IPS-20b (cell line): ENCODE measurements around the gene SFXN3.

Experiments
- H3K27ac ChIP-seq: one replicate; pipeline ENCODE4 v1.5.1; 2013; ENCODE audit warnings: low read length
- H3K27me3 ChIP-seq: 2 replicates; pipeline ENCODE4 v1.6.1; 2013; ENCODE audit warnings: mild to moderate bottlenecking, low read length, inconsistent platforms; ENCODE audit not compliant: insufficient read depth
- H3K36me3 ChIP-seq: 2 replicates; pipeline ENCODE4 v1.6.1; 2013; ENCODE audit warnings: low read depth, mild to moderate bottlenecking, inconsistent platforms, low read length, moderate library complexity; ENCODE audit not compliant: insufficient read depth
- H3K4me1 ChIP-seq: 2 replicates; pipeline ENCODE4 v1.6.1; 2013; ENCODE audit warnings: mild to moderate bottlenecking, control low read depth, inconsistent platforms, low read length, moderate library complexity; ENCODE audit not compliant: insufficient read depth
- H3K4me3 ChIP-seq: 2 replicates; pipeline ENCODE4 v1.5.1; 2013; ENCODE audit warnings: mild to moderate bottlenecking, low read length, inconsistent platforms
- H3K9ac ChIP-seq: 2 replicates; pipeline ENCODE4 v1.6.1; 2013; ENCODE audit warnings: low read depth, mild to moderate bottlenecking, inconsistent platforms, low read length, moderate library complexity
- H3K9me3 ChIP-seq: 2 replicates; pipeline ENCODE4 v1.6.1; 2013; ENCODE audit warnings: mild to moderate bottlenecking, low read depth, low read length, inconsistent platforms; ENCODE audit not compliant: insufficient read depth

The SFXN3 gene

GRCh38 chr10:101073631-101074030, 42.6 kb downstream of the SFXN3 start:
- no peak overlapping the region for H3K9ac ChIP-seq
- no peak overlapping the region for H3K27ac ChIP-seq
- peak overlapping the region; percentile 46; the same call in 1 of the 2 replicates for H3K4me3 ChIP-seq
- H3K4me1 ChIP-seq: no peaks in the 10 kb centered on the region
- no peaks in the 10 kb centered on the region for H3K9me3 ChIP-seq
- H3K36me3 ChIP-seq: no peaks in the 10 kb centered on the region
- peaks cover 78% of the 10 kb centered on the region for H3K27me3 ChIP-seq

- Histone ChIP-seq H3K27me3 (peaks cover 92% of the 10 kb centered on the region), H3K4me1 (no peaks in the 10 kb centered on the region), H3K9me3 (no peaks in the 10 kb centered on the region), H3K4me3 (no peak overlapping the region), H3K9ac (no peak overlapping the region), H3K27ac (no peak overlapping the region), H3K36me3 (no peaks in the 10 kb centered on the region)
Observed at GRCh38 chr10:101075775-101076174, 44.7 kb downstream of the SFXN3 start.

- no peaks in the 10 kb centered on the region for H3K9me3 ChIP-seq
- no peaks in the 10 kb centered on the region for H3K4me1 ChIP-seq
- H3K9ac ChIP-seq: no peak overlapping the region
- no peak overlapping the region for H3K4me3 ChIP-seq
- H3K36me3 ChIP-seq: no peaks in the 10 kb centered on the region
- H3K27ac ChIP-seq: no peak overlapping the region
- peaks cover 92% of the 10 kb centered on the region for H3K27me3 ChIP-seq
Observed at GRCh38 chr10:101076630-101077029, 45.6 kb downstream of the SFXN3 start.

GRCh38 chr10:101079874-101080273, 48.8 kb downstream of the SFXN3 start:
- no peak overlapping the region for H3K4me3 ChIP-seq
- peaks cover 89% of the 10 kb centered on the region for H3K27me3 ChIP-seq
- H3K4me1 ChIP-seq: no peaks in the 10 kb centered on the region
- H3K27ac ChIP-seq: no peak overlapping the region
- H3K9ac ChIP-seq: no peak overlapping the region
- H3K9me3 ChIP-seq: no peaks in the 10 kb centered on the region
- no peaks in the 10 kb centered on the region for H3K36me3 ChIP-seq

GRCh38 chr10:101080933-101081931, 50.2 kb downstream of the SFXN3 start:
- no peaks in the 10 kb centered on the region for H3K36me3 ChIP-seq
- peaks cover 88% of the 10 kb centered on the region for H3K27me3 ChIP-seq
- H3K27ac ChIP-seq: no peak overlapping the region

GRCh38 chr10:101085846-101086245, 54.8 kb downstream of the SFXN3 start:
- H3K4me3 ChIP-seq: no peak overlapping the region
- no peaks in the 10 kb centered on the region for H3K36me3 ChIP-seq
- peaks cover 83% of the 10 kb centered on the region for H3K27me3 ChIP-seq
- H3K9ac ChIP-seq: no peak overlapping the region
- H3K9me3 ChIP-seq: no peaks in the 10 kb centered on the region
- no peaks in the 10 kb centered on the region for H3K4me1 ChIP-seq
- no peak overlapping the region for H3K27ac ChIP-seq

More at GRCh38 chr10:101080933-101081931, 50.2 kb downstream of the SFXN3 start:
- Histone ChIP-seq H3K4me1 (no peaks in the 10 kb centered on the region), H3K9me3 (no peaks in the 10 kb centered on the region), H3K9ac (no peak overlapping the region), H3K4me3 (no peak overlapping the region)

- no peak overlapping the region for H3K4me3 ChIP-seq
- H3K27me3 ChIP-seq: peaks cover 83% of the 10 kb centered on the region
- H3K4me1 ChIP-seq: no peaks in the 10 kb centered on the region
- H3K9me3 ChIP-seq: no peaks in the 10 kb centered on the region
- no peak overlapping the region for H3K9ac ChIP-seq
- no peaks in the 10 kb centered on the region for H3K36me3 ChIP-seq
- no peak overlapping the region for H3K27ac ChIP-seq
Observed at GRCh38 chr10:101087376-101087775, 56.3 kb downstream of the SFXN3 start.

- Histone ChIP-seq H3K4me1 (no peaks in the 10 kb centered on the region), H3K4me3 (no peak overlapping the region), H3K27me3 (peaks cover 83% of the 10 kb centered on the region), H3K27ac (no peak overlapping the region), H3K36me3 (no peaks in the 10 kb centered on the region), H3K9ac (no peak overlapping the region), H3K9me3 (no peaks in the 10 kb centered on the region)
Observed at GRCh38 chr10:101087965-101088364, 56.9 kb downstream of the SFXN3 start.

- Histone ChIP-seq H3K27me3 (peaks cover 72% of the 10 kb centered on the region), H3K4me3 (no peak overlapping the region), H3K36me3 (no peaks in the 10 kb centered on the region)
Observed at GRCh38 chr10:101089520-101090299, 58.7 kb downstream of the SFXN3 start.

GRCh38 chr10:101090597-101090996, 59.6 kb downstream of the SFXN3 start:
- no peaks in the 10 kb centered on the region for H3K9me3 ChIP-seq
- H3K9ac ChIP-seq: no peak overlapping the region
- no peaks in the 10 kb centered on the region for H3K36me3 ChIP-seq
- H3K4me3 ChIP-seq: no peak overlapping the region
- no peak overlapping the region for H3K27ac ChIP-seq
- no peaks in the 10 kb centered on the region; the same call in 1 of the 2 replicates for H3K4me1 ChIP-seq
- H3K27me3 ChIP-seq: peaks cover 63% of the 10 kb centered on the region

More at GRCh38 chr10:101089520-101090299, 58.7 kb downstream of the SFXN3 start:
- Histone ChIP-seq H3K9me3 (no peaks in the 10 kb centered on the region), H3K27ac (no peak overlapping the region), H3K9ac (no peak overlapping the region), H3K4me1 (no peaks in the 10 kb centered on the region; the same call in 1 of the 2 replicates)
